Activated gamma-delta T cell treated with Interleukin-2 at 50 U/mL for 16 hours (primary cell): ENCODE measurements around the gene PALLD.

Experiments used
- DNase-seq: peaks from one replicate; pipeline ENCODE4 v3.0.0-alpha.2; 2020

Gene PALLD

DNA sequence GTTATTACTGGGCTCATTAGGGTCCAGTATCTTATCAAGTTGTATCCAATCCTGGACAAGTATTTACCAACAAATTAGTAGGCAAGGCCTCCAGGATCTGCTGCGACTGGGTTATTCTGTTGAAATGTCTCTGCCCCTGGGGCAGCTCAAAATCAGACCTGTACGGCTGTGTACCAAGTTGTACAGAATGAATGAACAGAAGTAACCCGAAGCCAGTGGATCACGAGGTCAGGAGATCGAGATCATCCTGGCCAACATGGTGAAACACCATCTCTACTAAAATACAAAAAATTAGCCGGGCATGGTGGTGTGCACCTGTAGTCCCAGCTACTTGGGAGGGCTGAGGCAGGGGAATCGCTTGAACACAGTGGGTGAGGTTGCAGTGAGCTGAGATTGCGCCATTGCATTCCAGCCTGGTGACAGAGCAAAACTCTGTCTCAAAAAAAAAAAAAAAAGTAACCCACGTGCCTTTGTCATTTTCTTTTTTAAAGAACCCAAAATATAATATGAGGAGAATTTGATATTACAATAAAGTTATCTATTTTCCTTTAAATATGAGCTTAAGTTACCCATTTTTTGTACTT, 385.9 kb downstream of the PALLD start:
- no peak for DNase-seq

DNA sequence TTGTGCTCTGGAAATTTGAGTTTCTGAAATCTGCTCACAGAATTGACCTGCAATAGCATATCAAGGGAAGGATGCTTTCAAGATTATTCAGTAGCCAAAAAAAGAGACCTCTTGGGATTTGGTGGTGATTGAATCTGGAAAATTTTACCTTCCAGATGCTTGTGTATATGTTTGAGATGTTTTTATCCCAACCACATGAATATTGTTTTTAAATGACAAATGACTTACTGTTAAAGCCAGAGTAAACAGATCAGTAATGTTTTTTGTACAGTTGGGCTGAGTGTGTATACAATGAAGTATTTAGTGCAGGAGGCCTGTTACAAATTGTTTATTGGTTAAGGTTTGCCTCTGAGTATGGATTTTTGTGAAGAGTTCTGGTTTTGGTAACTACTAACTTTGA, 386.7 kb downstream of the PALLD start:
- DNase-seq = no peak

DNA sequence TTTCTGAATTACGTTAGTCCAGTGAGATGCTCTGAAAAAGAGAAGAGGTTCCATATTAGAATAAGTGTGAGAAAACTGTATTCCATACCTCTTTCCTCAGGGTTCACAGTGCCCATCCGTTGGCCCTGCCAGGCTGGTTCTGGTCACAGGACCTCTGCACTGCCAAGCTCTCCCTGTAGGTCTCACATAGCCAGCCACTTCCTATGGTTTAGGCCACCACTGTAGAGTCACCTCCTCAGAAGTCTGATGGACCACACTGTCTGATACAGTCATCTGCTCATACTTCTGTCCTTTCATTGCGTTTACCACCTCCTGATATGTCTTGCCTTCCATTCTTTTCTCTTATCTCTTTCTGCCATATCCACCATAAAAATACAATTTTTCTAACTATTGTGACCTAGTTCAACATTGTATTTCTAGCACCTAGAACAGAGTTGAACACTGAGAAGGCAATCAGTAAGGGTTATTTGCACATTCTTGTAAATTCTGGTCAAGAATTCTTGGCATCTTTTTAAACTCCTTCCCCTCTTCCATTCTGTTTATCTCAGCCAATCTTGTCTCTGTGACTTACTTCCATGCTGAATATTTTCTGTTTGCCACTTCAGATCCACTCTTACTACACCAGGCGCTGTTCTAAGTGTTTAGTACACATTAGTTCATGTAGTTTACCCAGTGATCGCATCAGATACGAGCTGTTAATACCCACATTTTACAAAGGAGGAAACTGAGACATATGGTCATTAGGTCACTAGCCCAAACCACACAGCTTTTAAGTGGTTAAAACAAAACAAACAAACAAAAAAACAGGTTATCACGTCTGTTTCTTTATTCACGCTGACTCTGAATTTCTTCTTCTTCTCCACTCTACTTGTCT, 387.6 kb downstream of the PALLD start:
- no peak for DNase-seq

DNA sequence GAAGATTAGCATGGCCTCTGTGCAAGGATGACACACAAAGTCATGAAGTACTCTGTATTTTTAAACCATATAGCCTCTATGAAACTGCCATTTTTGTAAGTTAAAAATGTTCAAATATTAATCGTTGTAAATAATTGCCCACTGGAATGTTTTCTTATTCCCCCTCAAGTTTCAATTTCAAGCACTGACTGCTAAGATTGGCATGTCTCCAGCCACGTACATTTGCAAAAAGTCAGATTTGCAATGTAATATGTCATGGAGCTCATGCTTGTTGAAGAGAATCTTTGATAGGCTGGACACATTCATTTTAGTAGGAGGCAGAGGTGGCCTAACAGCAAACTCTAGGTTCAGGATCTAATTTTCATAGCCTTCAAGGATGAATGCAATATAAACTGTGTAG, 388.5 kb downstream of the PALLD start:
- no peak for DNase-seq

DNA sequence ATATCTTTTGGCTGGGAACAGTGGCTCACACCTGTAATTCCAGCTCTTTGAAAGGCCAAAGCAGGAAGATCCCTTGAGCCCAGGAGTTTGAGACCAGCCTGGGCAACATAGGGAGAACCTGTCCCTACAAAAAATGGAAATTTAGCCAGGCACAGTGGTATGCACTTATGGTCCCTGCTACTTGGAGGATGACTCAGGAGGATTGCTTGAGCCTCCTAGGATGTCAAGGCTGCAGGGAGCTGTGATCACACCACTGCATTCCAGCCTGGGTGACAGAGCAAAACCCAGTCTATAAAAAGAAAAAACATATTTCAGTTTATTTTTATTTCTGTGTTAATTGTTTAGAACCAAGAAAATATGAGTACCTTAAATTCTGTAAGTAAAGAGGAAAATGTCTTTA, 389.5 kb downstream of the PALLD start:
- no peak for DNase-seq

DNA sequence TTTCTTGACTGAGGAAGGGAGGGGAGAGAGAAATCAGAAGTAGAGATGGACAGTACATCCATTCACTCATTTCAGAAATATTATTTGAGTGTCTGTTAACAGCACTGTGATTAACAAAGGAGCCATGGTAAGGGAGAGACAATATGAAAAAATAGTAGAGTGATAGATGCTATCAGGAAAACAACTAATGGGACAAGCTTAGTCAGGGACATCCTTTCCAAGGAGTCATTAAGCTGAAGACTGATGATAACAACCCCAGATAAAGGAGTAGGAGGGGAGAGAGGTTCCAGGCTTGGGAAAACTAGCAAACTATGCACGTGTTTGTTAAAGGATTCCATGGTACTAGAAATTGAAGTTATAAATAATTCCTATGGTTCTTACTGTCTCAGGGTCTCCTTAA, 391.0 kb downstream of the PALLD start:
- no peak for DNase-seq

DNA sequence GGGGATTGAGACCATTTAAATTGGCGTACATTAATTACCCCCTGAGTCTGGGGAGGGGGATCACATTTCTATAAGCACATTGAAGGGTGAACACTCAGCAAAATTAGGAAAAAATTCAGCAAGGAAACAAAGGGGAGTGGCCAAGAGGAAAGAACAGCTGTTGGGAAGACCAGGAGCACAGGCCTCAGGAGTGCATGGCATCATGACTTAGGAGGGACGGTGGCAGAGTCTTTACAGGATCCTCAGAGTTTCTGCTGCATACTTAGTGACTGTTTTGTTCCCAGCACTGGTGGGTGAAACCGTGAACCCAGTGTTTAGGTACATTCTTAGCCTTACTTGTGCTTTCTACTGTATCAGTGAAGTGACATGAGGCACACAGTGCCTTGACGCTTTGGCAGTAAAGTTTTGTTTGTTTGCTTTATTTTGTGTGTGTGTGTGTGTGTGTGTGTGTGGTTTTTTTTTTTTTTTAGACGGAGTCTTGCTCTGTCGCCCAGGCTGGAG, 391.9 kb downstream of the PALLD start:
- DNase-seq = no peak

DNA sequence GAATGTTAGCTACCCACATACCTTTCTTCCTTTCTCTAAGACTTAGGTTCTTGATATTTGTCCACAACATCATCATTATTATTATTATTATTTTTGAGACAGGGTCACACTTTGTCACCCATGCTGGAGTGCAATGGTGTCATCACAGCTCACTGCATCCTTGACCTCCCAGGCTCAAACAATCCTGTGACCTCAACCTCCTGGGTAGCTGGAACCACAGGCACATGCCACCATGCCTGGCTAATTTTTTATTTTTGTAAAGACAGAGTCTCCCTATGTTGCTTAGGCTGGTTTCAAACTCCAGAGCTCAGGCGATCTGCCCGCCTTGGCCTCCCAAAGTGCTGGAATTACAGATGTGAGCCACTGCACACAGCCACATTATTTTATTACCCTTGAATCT, 394.2 kb downstream of the PALLD start:
- no peak for DNase-seq

DNA sequence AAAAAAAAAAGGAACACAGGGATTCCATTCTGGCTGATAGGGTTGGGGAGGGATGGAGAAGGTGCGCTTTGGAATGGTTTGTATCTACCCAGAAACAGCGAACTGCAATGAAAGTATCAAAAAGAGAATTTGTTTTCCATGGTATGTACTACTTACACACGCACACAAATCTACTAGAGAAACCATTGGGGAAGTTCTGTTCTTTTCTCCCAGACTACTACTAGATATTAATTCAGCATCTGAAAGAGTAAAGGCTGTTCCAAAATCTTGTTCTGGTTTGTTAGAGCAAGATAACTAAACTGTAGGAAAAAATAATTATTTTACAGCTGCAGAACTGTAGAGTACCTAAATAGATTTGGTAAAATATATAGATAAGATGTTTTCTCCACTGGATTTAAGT, 394.8 kb downstream of the PALLD start:
- no peak for DNase-seq

DNA sequence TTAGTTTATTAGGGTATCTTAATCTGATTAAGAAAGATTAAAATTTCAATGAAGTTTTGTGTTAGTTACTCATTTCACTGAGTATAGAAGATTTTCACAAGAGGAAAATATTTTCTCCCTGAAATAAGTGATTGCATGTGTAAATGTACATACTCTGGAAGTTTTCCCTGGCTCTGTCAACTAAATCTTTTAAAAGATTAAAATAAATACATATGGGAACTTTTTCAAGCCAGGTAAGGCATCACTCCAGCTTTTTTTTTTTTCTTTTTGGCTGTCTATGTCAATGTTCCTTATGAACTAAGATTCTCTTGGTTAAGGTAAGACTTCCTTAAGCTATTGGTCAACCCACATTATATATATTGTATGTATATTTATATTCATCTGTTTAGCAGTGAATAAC, 395.6 kb downstream of the PALLD start:
- DNase-seq = no peak

DNA sequence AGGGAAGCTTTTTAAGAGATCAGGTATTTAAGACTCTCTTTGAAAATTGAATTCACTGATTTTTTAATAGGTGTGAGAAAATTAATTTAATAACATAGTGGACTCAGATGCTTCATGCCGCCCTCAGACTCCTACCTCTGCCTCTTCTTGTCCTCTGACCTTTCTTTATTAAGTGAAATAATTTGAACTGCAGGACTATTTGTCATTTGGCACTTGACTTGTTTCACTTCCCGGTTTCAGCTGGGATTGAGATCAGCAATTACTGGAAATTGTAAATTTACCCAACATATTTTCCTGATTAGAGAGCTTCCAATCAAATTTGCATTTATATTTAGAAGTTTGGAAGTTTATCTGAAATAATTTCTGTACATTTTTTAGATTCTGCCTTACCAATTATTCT, 396.4 kb downstream of the PALLD start:
- DNase-seq = no peak

DNA sequence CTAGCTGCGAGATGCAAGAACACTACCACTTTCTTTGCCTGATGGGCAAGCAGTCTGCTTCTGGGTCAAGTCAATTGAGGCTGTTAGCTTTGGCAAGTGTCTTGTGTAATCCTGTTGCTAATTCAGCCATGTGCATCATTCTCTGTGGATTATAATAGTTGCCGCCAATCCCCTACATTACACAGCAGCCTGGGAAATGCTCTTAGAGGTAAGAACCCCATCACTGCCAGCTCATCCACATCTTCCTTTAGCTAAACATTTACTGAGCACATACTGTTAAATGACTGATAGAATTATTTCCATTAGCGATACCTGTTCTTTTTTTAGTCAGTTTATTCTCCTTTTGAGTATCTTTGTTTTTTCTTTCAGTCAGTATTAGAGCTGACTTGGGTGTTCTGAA, 397.0 kb downstream of the PALLD start:
- DNase-seq = no peak

DNA sequence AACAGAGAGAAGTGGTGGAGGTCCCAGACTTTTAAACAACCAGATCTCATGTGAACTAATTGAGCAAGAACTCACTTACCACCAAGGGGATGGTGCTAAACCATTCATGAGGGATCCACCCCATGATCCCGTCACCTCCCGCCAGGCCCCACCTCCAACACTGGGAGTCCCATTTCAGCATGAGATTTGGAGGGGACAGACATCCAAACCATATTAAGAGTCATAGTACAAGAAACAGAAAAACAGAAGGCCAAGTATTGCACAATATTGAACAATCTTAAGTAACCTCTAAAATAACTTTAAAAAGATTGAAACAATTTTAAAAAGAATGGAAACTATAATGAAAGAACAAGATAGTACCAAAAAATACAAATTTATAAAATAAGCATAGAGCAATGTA, 403.2 kb downstream of the PALLD start:
- DNase-seq = no peak

DNA sequence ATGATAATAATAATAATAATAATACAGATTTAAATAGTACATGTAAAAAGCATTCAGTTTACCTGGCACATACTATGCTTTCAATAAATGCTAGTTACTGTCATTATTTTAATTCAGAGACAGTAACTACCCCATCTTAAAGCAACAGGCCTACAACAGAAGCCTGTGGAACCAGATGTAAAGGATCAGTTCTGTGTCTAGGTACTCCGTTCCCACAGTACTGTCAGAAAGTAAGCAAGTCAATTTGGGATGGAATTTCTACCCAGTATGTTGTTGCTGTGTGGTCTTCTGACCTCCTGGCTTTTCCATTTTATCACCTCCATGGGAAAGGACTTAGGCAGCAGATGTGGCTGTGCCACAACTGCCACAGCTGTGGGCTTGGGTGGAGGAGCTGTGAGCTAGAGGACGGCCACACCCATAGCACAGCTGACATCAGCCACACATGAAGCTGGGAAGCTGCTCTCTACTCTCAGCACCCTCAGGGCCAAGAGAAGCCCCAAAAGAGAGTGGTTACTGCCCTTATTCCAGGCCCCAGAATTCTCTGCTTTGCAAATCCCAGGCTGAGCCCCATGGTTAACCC, 410.4 kb downstream of the PALLD start:
- no peak for DNase-seq

DNA sequence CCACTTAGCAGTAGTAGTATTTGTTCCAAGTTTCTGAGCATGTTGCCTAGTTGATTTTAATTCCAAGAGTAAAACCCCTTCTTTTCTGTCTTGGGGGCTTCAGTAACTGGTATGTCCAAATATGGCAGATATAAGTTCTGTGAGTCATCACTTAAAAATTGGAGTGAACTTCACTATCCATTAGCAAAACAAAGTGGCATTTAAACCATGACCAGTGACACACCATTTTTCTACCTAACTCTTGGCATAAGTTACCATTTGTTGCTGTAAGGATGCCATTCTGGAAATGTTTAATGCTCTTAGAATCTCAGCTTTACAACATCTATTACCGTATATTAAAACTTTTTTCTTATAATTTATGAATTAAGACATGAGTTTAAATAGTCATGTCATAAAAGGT, 411.2 kb downstream of the PALLD start:
- no peak for DNase-seq

DNA sequence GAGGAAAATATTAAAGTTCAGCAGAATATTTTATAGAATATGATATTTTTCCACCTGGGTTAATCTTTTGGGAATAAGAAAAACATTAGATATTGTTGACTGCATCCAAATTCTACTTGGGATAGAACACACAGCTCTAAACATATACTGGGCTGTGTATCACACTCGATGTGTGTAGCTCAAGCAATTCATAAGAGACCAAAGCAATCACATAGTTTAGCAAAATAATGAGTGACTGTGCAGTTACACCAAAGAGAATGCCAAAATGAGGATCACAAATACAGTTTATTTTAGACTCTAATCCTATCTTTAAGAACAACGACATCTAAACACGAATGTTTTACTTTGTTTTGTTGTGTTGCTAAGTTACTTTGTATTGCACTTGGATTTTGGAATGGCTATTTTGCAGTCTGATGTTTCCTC, 412.0 kb downstream of the PALLD start:
- no peak for DNase-seq

DNA sequence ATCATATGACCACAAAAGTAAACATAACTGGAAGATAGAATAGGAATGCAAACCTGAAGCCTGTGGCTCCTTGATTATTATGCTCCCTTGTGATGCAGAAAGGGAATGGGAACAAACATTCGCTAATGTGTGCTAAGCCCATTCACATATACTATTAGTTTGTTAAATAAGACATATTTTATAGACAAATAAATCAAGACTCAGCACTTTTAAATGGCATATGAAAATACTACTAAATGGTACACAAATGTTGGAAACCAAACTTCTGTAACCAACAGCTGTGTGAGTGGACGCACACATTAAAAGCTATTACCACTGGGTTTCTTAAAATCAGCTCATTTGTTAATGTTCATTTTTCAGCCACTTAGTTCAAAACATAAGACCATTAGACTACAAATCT, 417.2 kb downstream of the PALLD start:
- no peak for DNase-seq

DNA sequence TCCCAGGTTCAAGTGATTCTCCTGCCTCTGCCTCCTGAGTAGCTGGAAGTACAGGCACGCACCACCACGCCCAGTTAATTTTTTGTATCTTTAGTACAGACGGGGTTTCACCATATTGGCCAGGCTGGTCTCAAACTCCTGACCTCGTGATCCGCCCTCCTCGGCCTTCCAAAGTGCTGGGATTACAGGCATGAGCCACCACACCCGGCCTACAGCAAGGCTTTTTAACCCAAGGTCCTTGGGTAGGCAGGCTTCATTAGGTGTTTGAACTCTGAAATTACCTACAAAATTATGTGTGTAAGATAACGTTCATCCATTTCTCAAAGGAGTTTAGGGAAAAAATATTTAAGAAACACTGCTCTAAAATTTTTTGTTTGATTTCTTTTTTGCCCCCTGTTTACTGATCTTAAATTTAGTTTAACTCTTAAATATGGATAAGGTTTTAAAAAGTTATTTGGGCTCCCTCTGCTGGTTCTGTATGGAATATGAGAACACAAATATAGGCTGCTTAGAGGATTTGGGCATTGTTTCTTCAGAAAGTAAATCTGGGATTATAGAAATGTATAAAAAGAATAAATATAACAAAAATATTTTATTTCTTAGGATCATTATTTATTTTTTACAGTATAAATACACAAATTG, 420.4 kb downstream of the PALLD start:
- no peak for DNase-seq

DNA sequence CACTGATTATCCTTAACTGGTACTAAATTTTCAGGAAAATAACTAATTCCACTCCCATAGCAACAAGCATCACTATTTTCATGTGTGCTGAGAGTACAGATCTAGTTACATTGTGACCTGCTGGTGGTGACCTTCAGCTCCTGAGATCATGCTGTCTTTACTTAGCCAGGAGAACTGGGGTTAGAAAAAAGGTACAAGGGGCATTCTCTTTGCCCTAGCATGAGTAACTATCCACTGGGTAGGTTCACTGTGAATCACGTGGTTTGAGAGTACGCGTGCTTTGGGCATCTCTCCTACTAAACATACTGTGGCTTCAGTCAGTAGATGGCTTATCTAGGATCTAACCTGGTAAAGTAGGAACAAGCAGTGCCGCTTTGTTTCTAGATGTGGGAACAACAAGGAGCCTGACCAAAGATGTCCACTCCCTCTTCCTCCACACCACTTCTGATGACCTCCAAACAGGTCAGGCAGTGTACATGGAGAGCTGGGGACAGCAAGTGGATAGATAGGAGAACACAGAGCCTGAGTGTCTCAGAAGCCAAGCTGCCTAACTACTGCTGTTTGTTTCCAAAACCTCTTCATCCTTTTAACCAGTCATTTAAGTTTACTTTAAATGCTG, 423.0 kb downstream of the PALLD start:
- DNase-seq = no peak

DNA sequence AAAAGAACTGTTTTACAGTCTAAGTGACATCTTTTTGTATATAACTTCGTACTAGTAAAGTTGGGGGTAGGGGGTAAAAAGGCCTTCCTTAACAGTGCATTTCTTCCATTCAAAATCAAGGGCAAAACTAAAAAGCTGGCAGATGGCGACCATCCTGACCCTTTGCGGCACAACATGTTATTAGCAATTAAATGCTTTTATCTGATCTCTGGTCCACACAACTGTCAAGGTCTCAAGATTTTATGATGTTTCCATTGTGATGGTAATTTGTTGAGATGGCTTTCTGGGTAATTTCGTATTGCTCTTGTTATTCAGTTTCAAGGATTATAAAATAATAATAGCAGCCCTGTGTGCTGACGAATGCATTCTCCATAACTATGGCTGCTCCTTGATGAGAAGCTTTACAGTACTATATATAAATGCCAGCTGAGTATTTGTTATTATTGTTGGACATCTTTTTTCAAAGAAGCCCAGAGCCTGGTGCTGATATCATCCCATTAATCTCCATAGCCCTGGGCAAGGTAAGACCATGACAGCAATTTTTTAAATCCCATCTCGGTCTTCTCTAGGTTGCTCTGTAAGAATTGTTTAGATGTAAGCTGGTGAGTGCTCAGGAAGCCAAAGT, 423.7 kb downstream of the PALLD start:
- DNase-seq = no peak

DNA sequence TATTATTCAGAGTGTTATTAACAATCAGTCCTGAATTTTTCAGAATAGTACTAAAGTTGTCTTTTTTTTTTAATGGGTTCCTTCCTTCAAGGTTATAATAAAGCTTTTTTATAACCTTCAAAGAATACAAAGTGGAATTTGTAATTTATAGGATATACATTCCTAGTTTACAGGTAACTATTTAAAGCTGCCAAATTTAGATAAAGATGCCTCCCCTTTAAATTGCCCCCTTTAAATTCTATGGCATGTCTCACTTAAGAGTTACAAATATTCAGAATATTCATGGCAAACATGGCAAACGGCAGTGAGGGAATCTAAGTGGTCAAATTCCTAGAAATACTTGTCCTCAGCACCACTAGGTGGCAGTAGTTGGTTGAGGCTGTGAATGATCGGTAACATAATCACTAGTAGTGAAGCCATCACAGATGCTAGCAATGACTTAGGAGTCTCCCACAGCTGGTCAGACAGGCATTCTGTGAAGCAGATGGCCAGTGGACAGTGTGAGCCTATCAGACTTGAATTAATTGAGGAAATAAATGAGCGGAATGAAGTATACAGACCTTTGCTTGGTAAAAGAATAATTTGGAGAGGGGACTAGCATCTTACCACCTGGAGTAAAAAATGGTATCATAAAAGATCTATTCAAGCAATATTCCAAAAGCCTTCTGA, 426.8 kb downstream of the PALLD start:
- peak; percentile 56 for DNase-seq

DNA sequence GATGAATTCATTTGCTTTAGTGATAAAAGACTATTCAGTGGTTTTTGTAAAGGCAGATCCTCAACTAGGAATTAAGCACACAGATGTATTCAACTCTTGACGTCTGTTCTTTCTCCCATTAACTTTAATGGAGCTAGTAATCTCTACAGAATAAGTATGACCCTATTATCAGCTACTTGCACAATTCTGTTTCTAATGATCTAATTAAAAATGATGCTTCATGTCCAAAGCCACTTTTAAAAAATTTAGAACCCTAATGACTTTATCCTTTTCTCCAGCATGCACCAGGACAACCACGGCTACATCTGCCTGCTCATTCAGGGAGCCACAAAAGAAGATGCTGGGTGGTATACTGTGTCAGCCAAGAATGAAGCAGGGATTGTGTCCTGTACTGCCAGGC, 427.8 kb downstream of the PALLD start:
- DNase-seq = no peak
